GM18907 (cell line): ENCODE results near the gene CDAN1.

Source experiments
- ATAC-seq: cut with Tn5 transposase; IDR thresholded peaks from one replicate; pipeline ENCODE4 v1.9.1; 2021; ENCODE audit warnings: mild to moderate bottlenecking, moderate library complexity; ENCODE audit not compliant: unreplicated experiment

CDAN1 gene

DNA sequence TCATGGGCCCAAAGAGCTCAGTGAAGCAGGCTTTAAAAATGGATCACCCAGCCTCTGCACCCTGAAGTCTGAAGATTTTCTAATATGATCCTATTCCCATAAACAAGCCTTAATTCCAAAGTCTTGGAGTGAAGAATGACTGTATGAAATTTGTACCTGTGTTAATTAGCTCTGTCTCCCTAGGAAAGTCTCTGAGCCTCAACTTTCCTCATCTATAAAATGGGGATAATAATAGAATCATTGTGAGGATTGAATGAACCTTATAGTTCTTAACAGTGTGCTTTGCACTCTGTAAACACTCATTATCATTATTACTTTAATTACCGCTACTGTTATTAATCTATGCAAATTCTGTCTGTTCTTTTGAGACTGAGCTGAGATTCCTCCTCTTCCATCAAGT is 61.9 kb downstream of the CDAN1 start:
- no peak for ATAC-seq

DNA sequence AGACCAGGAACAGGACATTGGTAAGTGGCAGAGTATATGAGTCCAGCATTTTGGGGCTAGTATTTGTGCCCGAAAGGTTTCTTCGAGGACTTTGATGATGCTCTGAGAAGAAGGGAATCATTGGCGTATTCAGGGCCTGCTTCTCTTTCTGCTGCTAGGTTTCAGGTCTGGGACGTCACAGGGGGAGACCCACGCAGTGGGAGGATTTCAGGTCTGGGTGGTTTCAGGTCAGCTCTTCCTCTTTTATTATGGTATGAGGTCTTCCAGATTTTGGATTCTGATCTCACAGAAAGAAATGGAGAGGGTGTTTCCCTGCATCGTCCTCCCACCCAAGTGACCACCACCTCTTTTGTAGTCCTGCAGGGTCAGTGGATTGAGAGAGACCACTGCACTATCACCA is 62.5 kb downstream of the CDAN1 start:
- no peak for ATAC-seq
